ENCODE results near the gene PTCRA.

- TF ChIP-seq POLR2A (IDR thresholded peaks at IDR 0.05; ENCODE audit: low read length): no peak
- no peak for TF ChIP-seq GATA1 (IDR thresholded peaks at IDR 0.05; ENCODE audit: low read depth, low read length)
Observed at GRCh38 chr6:42933205-42933604, 17.4 kb downstream of the PTCRA start.

Data from erythroblast (primary cell).